ENCODE results near the gene ITPK1. TPM values are rescaled to one million over a fixed set of nuclear protein-coding genes. Genes with fewer than 3 reads are reported as not detected.

ITPK1 gene
- total RNA-seq, 3 donors from 2014 or later (not counting 1 experiment from before 2014, with no cell fraction given): 73.2 to 74.8 (median 74.4) TPM

DNA sequence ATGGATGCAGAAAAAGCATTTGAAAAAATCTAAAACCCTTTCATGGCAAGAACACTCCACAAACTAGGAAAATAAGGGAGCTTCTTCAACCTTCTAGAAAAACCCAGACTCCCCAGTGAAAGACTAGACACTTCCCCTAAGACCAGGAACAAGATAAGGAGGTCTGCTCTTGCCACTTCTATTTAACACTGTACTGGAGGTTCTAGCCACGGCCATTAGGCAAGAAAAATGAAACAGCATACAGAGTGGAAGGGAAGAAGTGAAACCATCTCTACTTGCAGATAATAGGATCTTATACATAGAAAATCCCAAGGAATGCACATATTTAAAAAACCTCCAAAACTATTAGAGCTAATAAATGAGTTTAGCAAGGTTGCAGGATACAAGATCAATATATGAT is 150.4 kb downstream of the ITPK1 start:
- WGBS (ENCODE audit: insufficient coverage): no CpG with 5 or more reads among the region's 1 CpG
- Mint-ChIP-seq H3K4me1 (peaks cover 25 to 43% of the 10 kb centered on the region in 2 donors), H3K4me3 (no peak overlapping the region), H3K27me3 (ENCODE audit: low read depth in 2 of 2) (no peaks in the 10 kb centered on the region), H3K27ac (no peak overlapping the region), H3K36me3 (no peaks in the 10 kb centered on the region), H3K9me3 (no peaks in the 10 kb centered on the region)
- H3K4me3 ChIP-seq (ENCODE audit: low read length): no peak overlapping the region
- intact Hi-C loops (cut with micrococcal nuclease): no loop called here
- H3K9me3 ChIP-seq (ENCODE audit: control insufficient read depth, insufficient read depth, low read length): no peaks in the 10 kb centered on the region
- H3K36me3 ChIP-seq (ENCODE audit: control insufficient read depth, insufficient read depth, low read length): peaks cover 18% of the 10 kb centered on the region
- DNase-seq (no peak), ATAC-seq (no peak)
- H3K27ac ChIP-seq (ENCODE audit: low read length): no peak overlapping the region
- no peaks in the 10 kb centered on the region for H3K27me3 ChIP-seq (ENCODE audit: control insufficient read depth, insufficient read depth, low read length)
- no peaks in the 10 kb centered on the region for H3K4me1 ChIP-seq (ENCODE audit: control insufficient read depth, insufficient read depth, low read length)
- TF ChIP-seq CTCF (IDR thresholded peaks at IDR 0.05): no peak

DNA sequence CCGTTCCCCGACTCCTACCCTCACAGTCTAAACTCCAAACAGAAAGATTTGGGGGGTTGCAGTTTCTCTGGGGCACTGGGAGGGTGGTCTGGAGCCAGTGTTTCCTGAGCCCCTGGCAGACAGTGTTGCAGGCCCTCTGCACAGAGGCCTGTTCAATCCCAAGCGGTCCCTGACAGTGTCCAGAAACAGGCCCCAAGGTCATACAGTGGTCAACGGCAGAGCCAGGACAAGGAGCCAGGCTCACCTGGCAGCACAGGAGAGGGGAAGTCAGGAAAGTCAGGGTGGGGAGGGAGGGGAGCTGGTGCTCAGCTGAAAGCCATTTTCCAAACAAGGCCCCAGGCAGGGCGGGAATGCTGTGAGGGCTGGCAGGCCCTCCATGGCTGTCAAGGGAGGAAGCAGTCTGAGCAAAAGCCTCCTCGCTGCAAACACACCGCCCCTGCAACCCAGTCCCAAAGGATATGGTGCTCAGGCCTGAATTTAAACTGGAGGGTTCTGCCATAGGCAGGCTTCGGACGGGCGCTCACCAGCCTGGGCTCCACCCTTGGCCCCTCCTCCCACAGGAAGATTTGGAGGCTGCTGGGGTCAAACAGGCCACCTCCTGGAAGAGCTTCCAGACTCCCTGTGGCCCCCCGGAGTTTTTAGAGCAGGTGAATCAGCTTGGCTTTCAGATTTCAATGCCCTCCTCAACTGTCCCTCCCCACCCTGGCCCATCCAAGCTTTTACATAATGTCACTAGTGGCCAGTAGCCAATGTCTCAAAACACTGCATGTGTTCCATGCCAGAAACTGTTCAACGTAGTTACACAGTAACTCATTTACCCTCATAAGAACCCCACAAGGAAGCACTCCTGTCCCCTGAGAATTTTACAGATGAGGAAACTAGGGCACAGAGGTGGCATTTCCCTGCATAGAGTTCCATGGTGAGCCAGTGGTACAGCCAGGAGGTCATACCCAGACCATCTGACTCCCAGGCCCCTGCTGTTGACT is 151.3 kb downstream of the ITPK1 start:
- Mint-ChIP-seq H3K36me3 (no peaks in the 10 kb centered on the region), H3K27me3 (ENCODE audit: low read depth in 2 of 2) (no peaks in the 10 kb centered on the region), H3K9me3 (no peaks in the 10 kb centered on the region), H3K27ac (peak overlapping the region in 1 of 2 donors; percentile 49), H3K4me1 (peaks cover 25 to 42% of the 10 kb centered on the region in 2 donors), H3K4me3 (no peak overlapping the region)
- no peak for ATAC-seq
- intact Hi-C loops (cut with micrococcal nuclease): no loop called here
- Histone ChIP-seq H3K9me3 (ENCODE audit: control insufficient read depth, insufficient read depth, low read length) (no peaks in the 10 kb centered on the region), H3K4me3 (ENCODE audit: low read length) (no peak overlapping the region), H3K36me3 (ENCODE audit: control insufficient read depth, insufficient read depth, low read length) (peaks cover 20% of the 10 kb centered on the region), H3K4me1 (ENCODE audit: control insufficient read depth, insufficient read depth, low read length) (no peaks in the 10 kb centered on the region), H3K27ac (ENCODE audit: low read length) (no peak overlapping the region), H3K27me3 (ENCODE audit: control insufficient read depth, insufficient read depth, low read length) (no peaks in the 10 kb centered on the region)
- no peak for TF ChIP-seq CTCF (IDR thresholded peaks at IDR 0.05)
- DNase-seq: no peak
- WGBS (ENCODE audit: insufficient coverage): 95% methylated on average over 10 of the region's 12 CpGs

- Histone ChIP-seq H3K4me3 (ENCODE audit: low read length) (no peak overlapping the region), H3K9me3 (ENCODE audit: control insufficient read depth, insufficient read depth, low read length) (no peaks in the 10 kb centered on the region), H3K4me1 (ENCODE audit: control insufficient read depth, insufficient read depth, low read length) (no peaks in the 10 kb centered on the region), H3K27me3 (ENCODE audit: control insufficient read depth, insufficient read depth, low read length) (no peaks in the 10 kb centered on the region), H3K36me3 (ENCODE audit: control insufficient read depth, insufficient read depth, low read length) (peaks cover 20% of the 10 kb centered on the region), H3K27ac (ENCODE audit: low read length) (no peak overlapping the region)
- Mint-ChIP-seq H3K27ac (peak overlapping the region in 1 of 2 donors; percentile 49), H3K27me3 (ENCODE audit: low read depth in 2 of 2) (no peaks in the 10 kb centered on the region), H3K9me3 (no peaks in the 10 kb centered on the region), H3K4me1 (peaks cover 25 to 36% of the 10 kb centered on the region in 2 donors), H3K36me3 (no peaks in the 10 kb centered on the region), H3K4me3 (no peak overlapping the region)
- TF ChIP-seq CTCF (IDR thresholded peaks at IDR 0.05): no peak
- intact Hi-C loops (cut with micrococcal nuclease): no loop called here
- 89% methylated on average over 14 of the region's 14 CpGs for WGBS (ENCODE audit: insufficient coverage)
- no peak for DNase-seq
- ATAC-seq: no peak
Measured at GRCh38 chr14:92963301-92964123, 152.2 kb downstream of the ITPK1 start.
